ENCODE measurements around the gene AGTRAP. TPM values are rescaled to one million over a fixed set of nuclear protein-coding genes. Genes with fewer than 3 reads are reported as not detected.

The AGTRAP gene
- total and polyA plus RNA-seq, 9 of the 15 experiments (the other 6 are each of a cell fraction or from before 2014, with no cell fraction given): 26.8 to 105 (median 57.5) TPM

DNA sequence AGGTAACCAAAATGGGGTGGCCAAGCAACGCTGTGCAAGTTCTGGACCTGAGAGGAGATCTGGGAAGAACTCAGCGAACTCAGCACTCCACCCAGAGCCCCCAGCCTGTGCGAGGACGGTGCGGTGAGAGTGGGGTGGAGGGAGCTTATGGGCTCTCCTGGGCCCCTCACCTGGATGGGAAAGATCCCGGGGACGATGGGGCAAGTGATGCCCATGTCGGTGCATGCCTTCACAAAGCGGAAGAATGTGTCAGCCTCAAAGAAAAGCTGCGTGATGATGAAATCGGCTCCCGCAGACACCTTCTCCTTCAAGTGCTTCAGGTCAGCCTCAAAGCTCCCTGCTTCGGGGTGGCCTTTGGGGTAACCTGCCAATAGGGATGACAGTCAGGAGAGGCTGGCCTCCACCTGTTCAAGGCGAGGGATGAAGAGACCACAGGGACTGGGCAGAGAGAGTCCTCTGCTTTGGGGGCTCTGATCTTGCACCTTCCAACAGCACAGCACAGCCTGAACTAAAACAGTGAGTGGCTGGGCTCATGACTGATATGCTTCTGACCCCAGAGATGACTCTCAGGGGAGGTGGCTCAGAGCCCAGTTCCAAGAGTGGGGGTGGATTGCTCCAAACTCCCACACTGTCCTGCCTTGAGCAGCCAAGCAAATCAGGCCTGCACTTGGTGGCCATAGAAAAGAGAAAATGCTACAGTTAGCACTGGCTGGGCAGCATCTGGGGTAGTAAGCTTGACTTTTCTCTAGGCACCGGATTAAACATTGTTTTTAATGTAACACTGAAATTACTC is 60.3 kb downstream of the AGTRAP start (continued):
- peak; percentile 20 for TF ChIP-seq ZFP36 (IDR thresholded peaks at IDR 0.05; ENCODE audit: low read depth, low read length, partially characterized antibody)
- TF ChIP-seq U2AF1 (optimal IDR thresholded peaks at IDR 0.05; ENCODE audit: low read depth, low read length): no peak
- peak; percentile 67 for TF ChIP-seq NEUROD1 (IDR thresholded peaks at IDR 0.05; ENCODE audit: borderline replicate concordance, low read depth, low read length, partially characterized antibody)
- TF ChIP-seq ADNP (tag; IDR thresholded peaks at IDR 0.05): no peak
- TF ChIP-seq, protein P1, sequence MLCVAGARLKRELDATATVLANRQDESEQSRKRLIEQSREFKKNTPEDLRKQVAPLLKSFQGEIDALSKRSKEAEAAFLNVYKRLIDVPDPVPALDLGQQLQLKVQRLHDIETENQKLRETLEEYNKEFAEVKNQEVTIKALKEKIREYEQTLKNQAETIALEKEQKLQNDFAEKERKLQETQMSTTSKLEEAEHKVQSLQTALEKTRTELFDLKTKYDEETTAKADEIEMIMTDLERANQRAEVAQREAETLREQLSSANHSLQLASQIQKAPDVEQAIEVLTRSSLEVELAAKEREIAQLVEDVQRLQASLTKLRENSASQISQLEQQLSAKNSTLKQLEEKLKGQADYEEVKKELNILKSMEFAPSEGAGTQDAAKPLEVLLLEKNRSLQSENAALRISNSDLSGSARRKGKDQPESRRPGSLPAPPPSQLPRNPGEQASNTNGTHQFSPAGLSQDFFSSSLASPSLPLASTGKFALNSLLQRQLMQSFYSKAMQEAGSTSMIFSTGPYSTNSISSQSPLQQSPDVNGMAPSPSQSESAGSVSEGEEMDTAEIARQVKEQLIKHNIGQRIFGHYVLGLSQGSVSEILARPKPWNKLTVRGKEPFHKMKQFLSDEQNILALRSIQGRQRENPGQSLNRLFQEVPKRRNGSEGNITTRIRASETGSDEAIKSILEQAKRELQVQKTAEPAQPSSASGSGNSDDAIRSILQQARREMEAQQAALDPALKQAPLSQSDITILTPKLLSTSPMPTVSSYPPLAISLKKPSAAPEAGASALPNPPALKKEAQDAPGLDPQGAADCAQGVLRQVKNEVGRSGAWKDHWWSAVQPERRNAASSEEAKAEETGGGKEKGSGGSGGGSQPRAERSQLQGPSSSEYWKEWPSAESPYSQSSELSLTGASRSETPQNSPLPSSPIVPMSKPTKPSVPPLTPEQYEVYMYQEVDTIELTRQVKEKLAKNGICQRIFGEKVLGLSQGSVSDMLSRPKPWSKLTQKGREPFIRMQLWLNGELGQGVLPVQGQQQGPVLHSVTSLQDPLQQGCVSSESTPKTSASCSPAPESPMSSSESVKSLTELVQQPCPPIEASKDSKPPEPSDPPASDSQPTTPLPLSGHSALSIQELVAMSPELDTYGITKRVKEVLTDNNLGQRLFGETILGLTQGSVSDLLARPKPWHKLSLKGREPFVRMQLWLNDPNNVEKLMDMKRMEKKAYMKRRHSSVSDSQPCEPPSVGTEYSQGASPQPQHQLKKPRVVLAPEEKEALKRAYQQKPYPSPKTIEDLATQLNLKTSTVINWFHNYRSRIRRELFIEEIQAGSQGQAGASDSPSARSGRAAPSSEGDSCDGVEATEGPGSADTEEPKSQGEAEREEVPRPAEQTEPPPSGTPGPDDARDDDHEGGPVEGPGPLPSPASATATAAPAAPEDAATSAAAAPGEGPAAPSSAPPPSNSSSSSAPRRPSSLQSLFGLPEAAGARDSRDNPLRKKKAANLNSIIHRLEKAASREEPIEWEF (CRISPR knock-in tag; IDR thresholded peaks at IDR 0.05): peak; percentile 59
- no peak for TF ChIP-seq NR2C2 (CRISPR knock-in tag; IDR thresholded peaks at IDR 0.05)
- peak; percentile 65 for TF ChIP-seq NR2C2 (tag; IDR thresholded peaks at IDR 0.05)
- TF ChIP-seq, protein P2, sequence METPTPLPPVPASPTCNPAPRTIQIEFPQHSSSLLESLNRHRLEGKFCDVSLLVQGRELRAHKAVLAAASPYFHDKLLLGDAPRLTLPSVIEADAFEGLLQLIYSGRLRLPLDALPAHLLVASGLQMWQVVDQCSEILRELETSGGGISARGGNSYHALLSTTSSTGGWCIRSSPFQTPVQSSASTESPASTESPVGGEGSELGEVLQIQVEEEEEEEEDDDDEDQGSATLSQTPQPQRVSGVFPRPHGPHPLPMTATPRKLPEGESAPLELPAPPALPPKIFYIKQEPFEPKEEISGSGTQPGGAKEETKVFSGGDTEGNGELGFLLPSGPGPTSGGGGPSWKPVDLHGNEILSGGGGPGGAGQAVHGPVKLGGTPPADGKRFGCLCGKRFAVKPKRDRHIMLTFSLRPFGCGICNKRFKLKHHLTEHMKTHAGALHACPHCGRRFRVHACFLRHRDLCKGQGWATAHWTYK (CRISPR knock-in tag; IDR thresholded peaks at IDR 0.05): peak; percentile 62; the same call in 1 of the 2 replicates
- TF ChIP-seq NRF1 (conservative IDR thresholded peaks at IDR 0.05 in 1 of 2, IDR thresholded peaks at IDR 0.05 in 1 of 2): peak; percentile 50 to 63; a peak in 3 of 4 replicates
